Activated CD4-positive, alpha-beta memory T cell treated with anti-CD3 and anti-CD28 coated beads for 36 hours (primary cell): ENCODE measurements around the gene OSGIN1. TPM values are rescaled to one million over a fixed set of nuclear protein-coding genes. Genes with fewer than 3 reads are reported as not detected.

Experiments used
- CTCF ChIA-PET: fragments of 350-600 bp; sonication (Branson Sonifier 250); formaldehyde crosslinking; loops from one replicate; lab custom pipeline; 2021; ENCODE audit warnings: antibody characterized with exemption, inconsistent platforms; lab: Charles Lee
- POLR2A ChIA-PET: fragments of 350-600 bp; sonication (Branson Sonifier 250); formaldehyde crosslinking; loops from one replicate; lab custom pipeline; 2021; ENCODE audit warnings: antibody characterized with exemption; lab: Charles Lee
- DNase-seq: peaks from one replicate; pipeline ENCODE4 v3.0.0-alpha.2; 2020
- H3K27ac Mint-ChIP-seq: one replicate; pipeline ENCODE4 v1.8.0; 2021; ENCODE audit warnings: mixed read lengths
- H3K27me3 Mint-ChIP-seq: one replicate; pipeline ENCODE4 v1.8.0; 2021; ENCODE audit warnings: mixed read lengths
- H3K36me3 Mint-ChIP-seq: one replicate; pipeline ENCODE4 v1.8.0; 2021; ENCODE audit warnings: mixed read lengths
- H3K4me1 Mint-ChIP-seq: one replicate; pipeline ENCODE4 v1.8.0; 2021; ENCODE audit warnings: low read depth, mixed read lengths
- H3K4me3 Mint-ChIP-seq: one replicate; pipeline ENCODE4 v1.8.0; 2021; ENCODE audit warnings: mild to moderate bottlenecking, mixed read lengths
- H3K9me3 Mint-ChIP-seq: one replicate; pipeline ENCODE4 v1.8.0; 2021; ENCODE audit warnings: mixed read lengths
- intact Hi-C: fragments of 100-400 bp; cut with micrococcal nuclease; formaldehyde crosslinking; loops from one replicate; pipeline ENCODE4 v1.15.1; 2023
- total RNA-seq, 2 experiments: library from RNA; stranded (reverse); gene quantifications; one replicate each; pipeline ENCODE4 v1.2.3, GENCODE V29; 2021

Gene OSGIN1, protein sequence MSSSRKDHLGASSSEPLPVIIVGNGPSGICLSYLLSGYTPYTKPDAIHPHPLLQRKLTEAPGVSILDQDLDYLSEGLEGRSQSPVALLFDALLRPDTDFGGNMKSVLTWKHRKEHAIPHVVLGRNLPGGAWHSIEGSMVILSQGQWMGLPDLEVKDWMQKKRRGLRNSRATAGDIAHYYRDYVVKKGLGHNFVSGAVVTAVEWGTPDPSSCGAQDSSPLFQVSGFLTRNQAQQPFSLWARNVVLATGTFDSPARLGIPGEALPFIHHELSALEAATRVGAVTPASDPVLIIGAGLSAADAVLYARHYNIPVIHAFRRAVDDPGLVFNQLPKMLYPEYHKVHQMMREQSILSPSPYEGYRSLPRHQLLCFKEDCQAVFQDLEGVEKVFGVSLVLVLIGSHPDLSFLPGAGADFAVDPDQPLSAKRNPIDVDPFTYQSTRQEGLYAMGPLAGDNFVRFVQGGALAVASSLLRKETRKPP
- under 1 TPM; 0.34 to 0.40 TPM for total RNA-seq

DNA sequence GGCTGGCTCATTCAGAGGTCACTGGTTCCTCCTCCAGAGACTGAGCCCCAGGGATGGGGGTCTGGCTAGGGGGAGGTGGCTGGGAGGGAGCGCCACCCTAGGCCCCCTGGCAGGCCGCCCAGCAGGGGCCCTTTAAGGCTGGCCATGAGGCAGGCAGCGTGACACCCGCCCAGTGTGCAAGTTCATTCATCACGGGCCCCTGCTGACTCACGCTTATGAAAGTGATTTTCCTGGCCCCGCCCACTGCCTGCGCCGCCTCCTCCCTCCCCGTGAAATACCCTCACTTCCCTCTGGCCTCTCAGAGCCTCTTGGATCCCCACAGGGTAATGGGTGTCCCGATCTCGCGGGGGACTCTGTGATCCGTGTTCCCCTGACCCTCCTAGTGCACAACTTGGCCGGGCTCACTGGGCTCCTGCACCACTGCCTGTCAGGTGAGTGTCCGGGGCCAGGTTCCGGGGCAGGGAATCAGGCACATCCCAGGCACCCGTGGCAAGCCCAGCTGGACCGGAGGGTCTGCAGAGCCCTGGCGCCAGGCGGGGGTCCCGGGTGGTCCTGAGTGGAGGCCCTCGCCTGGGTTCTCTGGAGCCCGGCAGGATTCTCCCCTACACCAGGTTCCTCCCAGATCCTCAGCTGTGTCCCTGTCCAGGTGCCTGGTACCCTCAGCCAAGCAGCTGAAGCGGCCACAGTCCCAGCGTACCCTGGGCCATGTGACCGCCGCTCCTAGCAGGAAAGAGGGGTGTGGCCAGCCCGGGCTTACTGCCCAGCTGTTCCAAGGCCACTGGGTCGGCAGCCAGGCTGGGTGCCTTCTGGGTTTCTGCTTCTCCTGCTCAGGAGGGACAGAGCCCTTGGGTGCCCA is at the start of gene OSGIN1:
Gene OSGIN1 (plus strand): TSS at position 301 of the 856 bp plus-strand sequence. CDS start 4,432 bp downstream, outside the sequence.
- H3K27me3 Mint-ChIP-seq = peaks cover 21% of the 10 kb centered on the region
- H3K27ac Mint-ChIP-seq = no peak within 1 kb of the TSS
- peak within 1 kb of the TSS; percentile 57 for H3K4me3 Mint-ChIP-seq

DNA sequence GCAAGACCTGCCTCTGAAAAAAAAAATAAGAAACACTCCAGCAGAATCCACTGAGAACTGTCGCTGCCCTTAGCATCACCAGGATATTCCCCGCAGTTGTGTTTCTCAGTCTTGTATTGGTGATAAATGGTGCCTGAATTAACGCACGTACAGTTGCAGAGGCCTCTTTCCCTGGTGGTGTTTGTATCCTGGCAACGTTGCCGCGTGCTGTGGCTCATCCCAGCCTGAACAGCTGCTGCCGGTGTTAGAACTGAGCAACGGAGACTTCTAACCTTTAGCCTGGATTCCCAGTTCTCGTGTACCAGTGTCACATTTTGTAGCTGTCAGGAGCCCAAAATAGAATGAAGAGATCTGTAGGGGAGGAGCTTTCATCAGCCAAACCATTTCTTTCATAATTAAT is 49.3 kb upstream of the OSGIN1 start:
- DNase-seq = no peak
- no peak overlapping the region for H3K4me3 Mint-ChIP-seq
- H3K27me3 Mint-ChIP-seq = no peaks in the 10 kb centered on the region
- CTCF ChIA-PET = interaction anchor here (0.9 kb wide), 1 partner anchor 77 kb away, joined by 4 read pairs; no protein-coding TSS in a partner anchor
- POLR2A ChIA-PET = no interaction called here
- H3K36me3 Mint-ChIP-seq = peaks cover 4% of the 10 kb centered on the region
- no peaks in the 10 kb centered on the region for H3K9me3 Mint-ChIP-seq
- no peak overlapping the region for H3K27ac Mint-ChIP-seq
- peaks cover 22% of the 10 kb centered on the region for H3K4me1 Mint-ChIP-seq
- intact Hi-C loops = no loop called here

More for the DNA sequence above, at the start of gene OSGIN1:
- no peaks in the 10 kb centered on the region for H3K36me3 Mint-ChIP-seq
- H3K9me3 Mint-ChIP-seq = no peaks in the 10 kb centered on the region
- H3K4me1 Mint-ChIP-seq = peaks cover 9% of the 10 kb centered on the region
- ChIA-PET POLR2A (interaction anchor here (0.5 to 0.9 kb wide), 2 partner anchors 21 to 108 kb away, joined by 3 read pairs; no protein-coding TSS in a partner anchor), CTCF (interaction anchor here (0.8 to 6.8 kb wide), 10 partner anchors 27 to 164 kb away, joined by 3 to 110 read pairs (median 4); partner anchors contain the start of genes MBTPS1 and MLYCD)
- intact Hi-C loops = loop anchor here (1.0 to 5.0 kb wide), 4 partner anchors 54 to 234 kb away; partner anchors contain the start of genes HSBP1, MLYCD and TAF1C
- DNase-seq = peak; percentile 91

GRCh38 chr16:83906683-83907082 is 46.4 kb upstream of the OSGIN1 start:
- Mint-ChIP-seq H3K27me3 (no peaks in the 10 kb centered on the region), H3K27ac (no peak overlapping the region), H3K4me3 (no peak overlapping the region), H3K9me3 (no peaks in the 10 kb centered on the region), H3K36me3 (peaks cover 7% of the 10 kb centered on the region), H3K4me1 (peaks cover 6% of the 10 kb centered on the region)
- ChIA-PET POLR2A (no interaction called here), CTCF (no interaction called here)
- intact Hi-C loops = no loop called here
- DNase-seq = no peak

GRCh38 chr16:83907111-83907510 is 45.9 kb upstream of the OSGIN1 start:
- CTCF ChIA-PET = no interaction called here
- DNase-seq = no peak

DNA sequence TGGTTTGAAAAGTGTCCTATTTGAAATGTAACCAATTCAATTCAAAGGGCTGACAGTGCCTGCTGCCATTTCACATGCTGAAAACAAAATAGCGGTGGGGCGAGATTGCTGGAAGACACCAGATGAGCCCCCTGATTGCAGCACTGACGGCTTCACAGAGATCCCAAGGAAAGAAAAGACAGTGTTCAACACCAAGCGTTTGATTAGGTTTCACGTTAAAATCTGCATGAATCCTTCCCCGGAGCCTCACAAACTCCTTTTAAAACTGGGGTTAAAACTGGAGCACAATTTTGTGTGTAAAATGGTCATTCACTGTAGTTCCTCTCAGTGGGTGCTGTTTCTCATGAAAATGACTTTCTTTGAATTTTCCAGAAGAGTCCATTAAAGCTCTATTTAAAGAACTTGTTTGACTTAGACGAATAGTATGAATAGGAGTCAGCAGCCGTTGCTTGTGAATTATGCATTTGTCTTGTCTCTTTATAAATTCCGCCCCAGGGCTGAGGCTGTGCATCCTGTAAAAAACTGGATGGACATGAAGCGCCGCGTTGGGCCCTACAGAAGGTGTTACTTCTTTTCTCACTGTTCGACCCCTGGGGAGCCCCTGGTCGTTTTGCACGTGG is 45.3 kb upstream of the OSGIN1 start:
- ChIA-PET CTCF (no interaction called here), POLR2A (no interaction called here)
- no peak overlapping the region for H3K27ac Mint-ChIP-seq
- intact Hi-C loops = no loop called here
- H3K9me3 Mint-ChIP-seq = no peaks in the 10 kb centered on the region
- peaks cover 9% of the 10 kb centered on the region for H3K36me3 Mint-ChIP-seq
- peaks cover 3% of the 10 kb centered on the region for H3K4me1 Mint-ChIP-seq
- DNase-seq = no peak
- no peaks in the 10 kb centered on the region for H3K27me3 Mint-ChIP-seq
- no peak overlapping the region for H3K4me3 Mint-ChIP-seq

More at GRCh38 chr16:83907111-83907510, 45.9 kb upstream of the OSGIN1 start:
- Mint-ChIP-seq H3K27ac (no peak overlapping the region), H3K36me3 (peaks cover 9% of the 10 kb centered on the region), H3K27me3 (no peaks in the 10 kb centered on the region), H3K4me3 (no peak overlapping the region), H3K9me3 (no peaks in the 10 kb centered on the region), H3K4me1 (peaks cover 5% of the 10 kb centered on the region)
- intact Hi-C loops = no loop called here
- POLR2A ChIA-PET = no interaction called here

- ChIA-PET CTCF (no interaction called here), POLR2A (no interaction called here)
- Mint-ChIP-seq H3K4me3 (no peak overlapping the region), H3K4me1 (no peaks in the 10 kb centered on the region), H3K27me3 (no peaks in the 10 kb centered on the region), H3K36me3 (peaks cover 13% of the 10 kb centered on the region), H3K9me3 (no peaks in the 10 kb centered on the region), H3K27ac (no peak overlapping the region)
- DNase-seq = no peak
- intact Hi-C loops = no loop called here
Measured at GRCh38 chr16:83908798-83909197, 44.2 kb upstream of the OSGIN1 start.

GRCh38 chr16:83911290-83911689 is 41.8 kb upstream of the OSGIN1 start:
- DNase-seq = no peak
- ChIA-PET CTCF (interaction anchor here (1.2 kb wide), 2 partner anchors 16 to 171 kb away, joined by 3 read pairs; no protein-coding TSS in a partner anchor), POLR2A (no interaction called here)
- Mint-ChIP-seq H3K4me1 (no peaks in the 10 kb centered on the region), H3K4me3 (no peak overlapping the region), H3K36me3 (peaks cover 25% of the 10 kb centered on the region), H3K27ac (no peak overlapping the region), H3K9me3 (no peaks in the 10 kb centered on the region), H3K27me3 (no peaks in the 10 kb centered on the region)
- intact Hi-C loops = no loop called here

GRCh38 chr16:83912519-83913244 is 40.4 kb upstream of the OSGIN1 start:
- H3K9me3 Mint-ChIP-seq = no peaks in the 10 kb centered on the region
- H3K27me3 Mint-ChIP-seq = no peaks in the 10 kb centered on the region
- no peaks in the 10 kb centered on the region for H3K4me1 Mint-ChIP-seq
- ChIA-PET CTCF (no interaction called here), POLR2A (no interaction called here)
- H3K4me3 Mint-ChIP-seq = no peak overlapping the region
- H3K36me3 Mint-ChIP-seq = peaks cover 28% of the 10 kb centered on the region
- no peak overlapping the region for H3K27ac Mint-ChIP-seq
- no peak for DNase-seq
- intact Hi-C loops = no loop called here

GRCh38 chr16:83913245-83913633 is 39.8 kb upstream of the OSGIN1 start:
- intact Hi-C loops = no loop called here
- H3K4me1 Mint-ChIP-seq = no peaks in the 10 kb centered on the region
- H3K27ac Mint-ChIP-seq = no peak overlapping the region
- peaks cover 33% of the 10 kb centered on the region for H3K36me3 Mint-ChIP-seq
- DNase-seq = no peak
- CTCF ChIA-PET = no interaction called here
- H3K4me3 Mint-ChIP-seq = no peak overlapping the region
- H3K27me3 Mint-ChIP-seq = no peaks in the 10 kb centered on the region
- POLR2A ChIA-PET = no interaction called here
- no peaks in the 10 kb centered on the region for H3K9me3 Mint-ChIP-seq

DNA sequence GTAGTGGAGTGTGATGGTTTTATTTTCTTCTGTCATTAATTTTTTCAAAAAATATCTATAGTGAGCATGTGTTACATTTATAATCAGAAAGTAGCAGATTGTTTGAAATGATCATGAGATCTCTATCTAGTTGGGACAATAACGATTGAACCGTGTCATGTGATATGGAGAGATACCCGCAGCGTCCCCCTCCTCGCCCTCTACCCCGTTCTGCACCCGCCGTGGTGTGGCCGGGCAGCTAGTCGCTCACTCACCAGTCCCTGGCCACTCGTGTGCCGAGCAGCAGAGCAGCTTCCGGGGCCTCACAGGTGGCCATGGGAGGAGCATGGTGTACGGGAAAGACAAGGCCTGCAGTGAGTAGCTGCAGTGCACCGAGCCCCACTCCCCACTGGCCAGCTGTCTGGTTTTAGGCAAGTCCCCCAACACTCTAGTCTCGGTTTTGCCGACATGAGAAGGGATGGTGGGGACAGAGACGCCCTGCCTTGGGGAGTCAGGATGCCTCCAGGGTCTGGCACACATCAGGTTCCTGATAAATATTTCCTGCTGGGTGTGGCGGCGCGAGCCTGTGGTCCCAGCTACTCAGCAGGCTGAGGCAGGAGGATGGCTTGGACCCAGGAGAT is 38.8 kb upstream of the OSGIN1 start:
- H3K9me3 Mint-ChIP-seq = no peaks in the 10 kb centered on the region
- ChIA-PET POLR2A (no interaction called here), CTCF (no interaction called here)
- DNase-seq = no peak
- intact Hi-C loops = no loop called here
- H3K4me1 Mint-ChIP-seq = no peaks in the 10 kb centered on the region
- H3K27me3 Mint-ChIP-seq = no peaks in the 10 kb centered on the region
- H3K36me3 Mint-ChIP-seq = peaks cover 36% of the 10 kb centered on the region
- H3K4me3 Mint-ChIP-seq = no peak overlapping the region
- no peak overlapping the region for H3K27ac Mint-ChIP-seq

DNA sequence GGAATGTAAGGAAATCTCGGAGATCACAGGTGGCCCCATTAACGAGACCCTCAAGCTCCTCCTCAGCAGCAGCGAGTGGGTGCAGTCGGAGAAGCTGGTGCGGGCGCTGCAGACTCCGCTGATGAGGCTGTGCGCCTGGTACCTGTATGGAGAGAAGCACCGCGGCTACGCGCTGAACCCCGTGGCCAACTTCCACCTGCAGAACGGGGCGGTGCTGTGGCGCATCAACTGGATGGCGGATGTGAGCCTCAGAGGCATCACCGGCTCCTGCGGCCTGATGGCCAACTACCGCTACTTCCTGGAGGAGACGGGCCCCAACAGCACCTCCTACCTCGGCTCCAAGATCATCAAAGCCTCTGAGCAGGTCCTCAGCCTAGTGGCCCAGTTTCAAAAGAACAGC is 38.0 kb upstream of the OSGIN1 start:
- Mint-ChIP-seq H3K4me3 (no peak overlapping the region), H3K4me1 (no peaks in the 10 kb centered on the region), H3K27me3 (no peaks in the 10 kb centered on the region), H3K36me3 (peaks cover 41% of the 10 kb centered on the region), H3K9me3 (no peaks in the 10 kb centered on the region), H3K27ac (no peak overlapping the region)
- intact Hi-C loops = no loop called here
- CTCF ChIA-PET = no interaction called here
- POLR2A ChIA-PET = no interaction called here
- DNase-seq = no peak
